AG04450 (cell line): Measurements from ENCODE around the gene DMD. TPM values are rescaled to one million over a fixed set of nuclear protein-coding genes. Genes with fewer than 3 reads are reported as not detected.

Experiments used
- CTCF ChIA-PET: fragments of 300-600, 350-600 bp; formaldehyde crosslinking; extraction: SDS; loops from one replicate; lab custom pipeline; 2022; ENCODE audit warnings: antibody characterized with exemption, inconsistent platforms; lab: Charles Lee
- POLR2A ChIA-PET: fragments of 350-600 bp; formaldehyde crosslinking; extraction: SDS; loops from one replicate; lab custom pipeline; 2021; ENCODE audit warnings: antibody characterized with exemption, inconsistent platforms; lab: Yijun Ruan, JAX
- DNase-seq: peaks from one replicate; pipeline ENCODE4 v3.0.0-alpha.2; 2011; ENCODE audit warnings: low read depth, low spot score
- H3K27ac ChIP-seq: one replicate; pipeline ENCODE4 v1.5.1; 2012; ENCODE audit warnings: low read depth, low read length, control low read depth
- H3K27me3 ChIP-seq: one replicate; pipeline ENCODE4 v1.6.0; 2012; ENCODE audit warnings: low read length; ENCODE audit not compliant: control insufficient read depth, insufficient read depth
- H3K4me3 ChIP-seq: 2 replicates; pipeline ENCODE4 v1.5.1; 2011; ENCODE audit warnings: mild to moderate bottlenecking, low read depth, low read length, control low read depth
- H3K9me3 ChIP-seq: 2 replicates; pipeline ENCODE4 v1.5.1; 2012; ENCODE audit warnings: low read length; ENCODE audit not compliant: control insufficient read depth, insufficient read depth
- polyA plus RNA-seq: library from polyadenylated mRNA; depleted of rRNA; stranded (reverse); fragments of >200 nt; gene quantifications from 2 replicates; pipeline ENCODE4 v1.2.3, GENCODE V29; 2011
- TF ChIP-seq, protein P1 (sequence below): IDR thresholded peaks from 2 replicates; pipeline ENCODE4 v1.5.1; 2011; ENCODE audit warnings: low read depth, low read length, control low read depth, inconsistent platforms

The DMD gene
- polyA plus RNA-seq, 1 experiment: 7.6 TPM

DNA sequence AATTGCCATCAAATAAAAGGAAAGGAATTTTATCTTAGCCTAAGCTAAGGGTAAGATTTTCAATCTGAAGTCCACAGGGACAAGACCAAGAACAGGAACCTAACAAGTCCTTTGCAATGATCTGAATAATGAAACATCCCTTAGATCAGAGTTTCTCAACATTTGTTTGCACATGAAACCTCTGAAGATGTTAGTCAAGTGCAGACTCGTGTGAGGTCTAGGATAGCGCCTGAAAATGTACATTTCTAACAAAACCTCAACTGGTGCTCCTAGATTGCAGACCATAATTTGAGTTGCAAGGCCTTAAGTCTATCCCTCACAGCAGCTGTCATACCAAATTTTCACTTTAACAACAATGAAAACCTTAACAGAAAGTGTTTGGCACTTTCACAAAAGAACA is 337.6 kb downstream of the DMD start:
- ChIA-PET CTCF (no interaction called here), POLR2A (no interaction called here)
- TF ChIP-seq, protein P1, sequence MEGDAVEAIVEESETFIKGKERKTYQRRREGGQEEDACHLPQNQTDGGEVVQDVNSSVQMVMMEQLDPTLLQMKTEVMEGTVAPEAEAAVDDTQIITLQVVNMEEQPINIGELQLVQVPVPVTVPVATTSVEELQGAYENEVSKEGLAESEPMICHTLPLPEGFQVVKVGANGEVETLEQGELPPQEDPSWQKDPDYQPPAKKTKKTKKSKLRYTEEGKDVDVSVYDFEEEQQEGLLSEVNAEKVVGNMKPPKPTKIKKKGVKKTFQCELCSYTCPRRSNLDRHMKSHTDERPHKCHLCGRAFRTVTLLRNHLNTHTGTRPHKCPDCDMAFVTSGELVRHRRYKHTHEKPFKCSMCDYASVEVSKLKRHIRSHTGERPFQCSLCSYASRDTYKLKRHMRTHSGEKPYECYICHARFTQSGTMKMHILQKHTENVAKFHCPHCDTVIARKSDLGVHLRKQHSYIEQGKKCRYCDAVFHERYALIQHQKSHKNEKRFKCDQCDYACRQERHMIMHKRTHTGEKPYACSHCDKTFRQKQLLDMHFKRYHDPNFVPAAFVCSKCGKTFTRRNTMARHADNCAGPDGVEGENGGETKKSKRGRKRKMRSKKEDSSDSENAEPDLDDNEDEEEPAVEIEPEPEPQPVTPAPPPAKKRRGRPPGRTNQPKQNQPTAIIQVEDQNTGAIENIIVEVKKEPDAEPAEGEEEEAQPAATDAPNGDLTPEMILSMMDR: no peak
- no peaks in the 10 kb centered on the region for H3K9me3 ChIP-seq
- no peak overlapping the region for H3K27ac ChIP-seq
- no peak for DNase-seq
- no peak overlapping the region for H3K4me3 ChIP-seq
- no peaks in the 10 kb centered on the region for H3K27me3 ChIP-seq

DNA sequence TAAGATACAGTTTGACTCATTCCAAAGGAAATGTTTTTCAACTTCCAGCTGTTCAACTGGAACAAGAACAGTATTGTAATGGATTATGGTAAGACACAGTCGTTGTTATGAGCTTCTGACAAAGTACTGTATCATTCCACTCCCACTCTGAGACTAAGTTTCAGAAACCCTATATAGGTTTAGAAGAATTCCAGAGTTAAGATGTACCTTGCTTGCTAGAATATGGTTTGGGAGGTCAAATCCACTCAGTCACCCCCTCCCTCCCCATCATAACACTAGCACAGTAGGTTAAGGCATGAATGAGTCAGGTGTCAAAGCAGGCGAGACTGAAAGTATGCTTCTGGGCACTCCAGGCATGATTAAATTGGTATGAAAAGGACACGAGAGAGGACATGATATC is 339.7 kb downstream of the DMD start:
- TF ChIP-seq, protein P1: no peak
- Histone ChIP-seq H3K27me3 (no peaks in the 10 kb centered on the region), H3K4me3 (no peak overlapping the region), H3K9me3 (no peaks in the 10 kb centered on the region; the same call in 1 of the 2 replicates), H3K27ac (no peak overlapping the region)
- CTCF ChIA-PET: no interaction called here
- POLR2A ChIA-PET: no interaction called here
- no peak for DNase-seq

DNA sequence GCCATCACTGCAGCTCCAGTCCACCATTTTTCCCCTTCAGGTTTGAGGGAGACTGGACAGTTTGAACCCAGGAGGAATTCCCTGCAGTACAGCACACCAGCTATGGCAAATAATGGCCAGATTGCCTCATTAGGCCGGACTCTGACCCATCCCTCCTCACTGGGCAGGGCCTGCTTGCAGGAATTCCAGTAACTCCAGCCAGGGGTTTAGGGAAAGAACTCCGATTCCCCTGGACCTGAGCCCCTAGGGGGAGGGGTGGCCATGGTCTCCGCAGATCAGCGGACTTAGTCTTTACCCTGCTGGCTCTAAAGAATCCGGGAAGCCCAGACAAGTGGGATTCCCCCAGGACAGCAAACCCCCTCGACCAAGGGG is 342.8 kb downstream of the DMD start:
- H3K4me3 ChIP-seq: no peak overlapping the region
- H3K27me3 ChIP-seq: no peaks in the 10 kb centered on the region
- CTCF ChIA-PET: no interaction called here
- no peak for DNase-seq
- TF ChIP-seq, protein P1: no peak
- H3K9me3 ChIP-seq: no peaks in the 10 kb centered on the region; the same call in 1 of the 2 replicates
- H3K27ac ChIP-seq: no peak overlapping the region
- POLR2A ChIA-PET: no interaction called here

DNA sequence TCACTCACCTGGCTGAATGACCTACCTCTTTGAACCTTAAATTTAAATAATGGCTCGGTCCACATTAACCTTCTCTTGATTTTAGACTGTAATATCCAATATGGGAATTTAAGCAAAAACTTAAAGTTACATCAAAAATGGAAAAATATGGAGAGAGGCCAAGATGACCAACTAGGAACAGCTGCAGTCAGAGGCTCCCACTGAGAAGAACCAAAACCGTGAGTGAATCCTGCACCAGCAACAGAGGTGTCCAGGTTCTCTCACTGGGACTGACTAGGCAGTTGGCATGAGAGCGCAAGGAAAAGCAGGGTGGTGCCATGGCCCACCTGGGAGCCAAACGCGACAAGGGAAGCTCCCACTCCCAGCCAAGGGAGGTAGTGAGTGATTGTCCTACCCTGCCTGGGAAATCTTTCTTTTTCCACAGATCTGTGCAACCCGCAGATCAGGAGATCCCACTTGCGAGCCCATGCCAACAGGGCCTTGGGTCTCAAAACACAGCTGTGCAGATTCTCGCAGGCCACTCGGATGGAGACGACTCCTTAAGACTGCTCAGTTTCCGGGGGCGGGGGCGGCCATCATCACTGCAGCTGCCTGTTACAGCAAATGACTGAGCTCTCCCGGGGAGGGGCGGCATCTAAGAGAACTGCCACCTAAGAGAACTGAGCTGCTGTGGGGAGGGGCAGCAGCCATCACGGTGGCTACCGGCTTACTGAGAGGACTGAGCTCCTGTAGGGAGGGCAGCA is 343.4 kb downstream of the DMD start:
- CTCF ChIA-PET: no interaction called here
- DNase-seq: no peak

DNA sequence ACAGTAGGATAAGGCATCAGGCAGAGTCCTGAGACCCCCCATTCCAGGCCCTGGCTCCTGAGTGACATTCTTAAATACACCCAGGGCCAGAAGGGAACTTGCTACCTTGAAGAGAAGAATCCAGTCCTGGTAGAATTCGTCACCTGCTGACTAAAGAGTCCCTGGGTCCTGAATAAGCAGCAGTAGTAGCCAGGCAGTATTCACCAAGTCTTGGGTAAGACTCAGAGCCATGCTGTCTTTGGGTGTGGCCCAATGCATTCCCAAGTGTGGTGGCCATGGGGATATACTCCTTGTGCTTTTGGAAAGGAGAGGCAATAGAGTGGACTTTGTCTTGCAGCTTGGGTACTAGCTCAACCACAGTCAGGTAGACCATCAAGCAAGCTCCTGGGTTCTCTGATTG is 359.1 kb downstream of the DMD start:
- H3K27ac ChIP-seq: no peak overlapping the region
- TF ChIP-seq, protein P1: no peak
- H3K27me3 ChIP-seq: no peaks in the 10 kb centered on the region
- DNase-seq: no peak
- POLR2A ChIA-PET: no interaction called here
- no peak overlapping the region for H3K4me3 ChIP-seq
- no peaks in the 10 kb centered on the region for H3K9me3 ChIP-seq
- CTCF ChIA-PET: no interaction called here

More for the DNA sequence above, 343.4 kb downstream of the DMD start:
- Histone ChIP-seq H3K4me3 (no peak overlapping the region), H3K9me3 (no peaks in the 10 kb centered on the region; the same call in 1 of the 2 replicates), H3K27ac (no peak overlapping the region), H3K27me3 (no peaks in the 10 kb centered on the region)
- POLR2A ChIA-PET: no interaction called here
- TF ChIP-seq, protein P1: no peak
